ENCODE measurements around the gene RBM25.

DNA sequence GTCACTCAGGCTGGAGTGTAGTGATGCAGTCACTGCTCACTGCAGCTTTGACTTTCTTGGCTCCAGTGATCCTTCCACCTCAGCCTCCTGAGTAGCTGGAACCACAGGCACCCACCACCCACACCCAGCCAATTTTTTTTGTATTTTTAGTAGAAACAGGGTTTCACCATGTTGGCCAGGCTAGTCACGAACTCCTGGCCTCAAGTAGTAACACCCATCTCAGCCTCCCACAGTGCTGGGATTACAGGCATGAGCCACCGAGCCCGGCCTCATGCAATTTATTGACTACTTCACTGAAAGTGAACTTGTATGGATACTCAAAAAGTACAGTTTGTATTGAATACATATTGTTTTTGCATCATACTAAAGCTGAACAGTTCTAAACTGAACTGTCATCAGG lies 87.0 kb downstream of the RBM25 start:
- no peak for TF ChIP-seq CTCF (IDR thresholded peaks at IDR 0.05)
- no peak for TF ChIP-seq POLR2AphosphoS5 (IDR thresholded peaks at IDR 0.05)
